Thyroid gland (tissue), 4 donors: ENCODE results near the gene PTDSS2. TPM values are rescaled to one million over a fixed set of nuclear protein-coding genes. Genes with fewer than 3 reads are reported as not detected.
A peak's percentile ranks its signal among the peaks of the same experiment; 100 is the strongest.

Experiments used
- DNase-seq, 2 donors: peaks; one replicate each; pipeline ENCODE4 v3.0.0-alpha.2; 2019
- H3K27ac ChIP-seq, 3 donors: fragments of 200-600 bp; sonication (generic); 1 replicate in 2 of 3; 2 replicates in 1 of 3; pipeline ENCODE4 v1.5.1; 2016 to 2019; ENCODE audit warnings: mild to moderate bottlenecking in 1 of 3, moderate library complexity in 1 of 3
- H3K27me3 ChIP-seq: fragments of 200-600 bp; sonication (generic); one replicate; pipeline ENCODE4 v1.5.1; 2019
- H3K36me3 ChIP-seq, 2 donors: fragments of 200-600 bp; sonication (generic); one replicate each; pipeline ENCODE4 v1.5.1; 2016 to 2019
- H3K4me1 ChIP-seq, 2 donors: fragments of 200-600 bp; sonication (generic); one replicate each; pipeline ENCODE4 v1.5.1; 2017 to 2019
- H3K4me3 ChIP-seq, 3 donors: fragments of 200-600 bp; sonication (generic); replicated peaks in 1 of 3; 1 replicate in 2 of 3; 2 replicates in 1 of 3; pipeline ENCODE4 v1.5.1; 2016; ENCODE audit warnings: mild to moderate bottlenecking in 1 of 3
- H3K9me3 ChIP-seq: fragments of 200-600 bp; sonication (generic); one replicate; pipeline ENCODE4 v1.5.1; 2017
- CTCF ChIP-seq, 6 experiments: fragments of 200-600 bp in 3 of 6; fragments of 450-650 bp in 3 of 6; sonication (generic) in 3 of 6; IDR thresholded peaks; one replicate each; pipeline ENCODE4 v1.5.1; 2016 to 2019; ENCODE audit warnings: antibody characterized with exemption in 6 of 6, mild to moderate bottlenecking in 2 of 6, inconsistent platforms in 1 of 6, moderate library complexity in 1 of 6
- POLR2A ChIP-seq, 2 donors: fragments of 450-650 bp; IDR thresholded peaks; one replicate each; pipeline ENCODE4 v1.6.1; 2017; ENCODE audit warnings: antibody characterized with exemption in 2 of 2, mild to moderate bottlenecking in 2 of 2, moderate library complexity in 1 of 2
- WGBS, 2 donors: methylation state at CpG; one replicate each; pipeline ENCODE4 v1.1.5; 2017; 5-methylcytosine and 5-hydroxymethylcytosine counted together
- intact Hi-C: fragments of 100-400 bp; cut with DNase I; formaldehyde crosslinking; loops from one replicate; pipeline ENCODE4 v1.15.1; 2023
- total RNA-seq, 4 donors: library from RNA; depleted of rRNA; stranded (reverse); fragments of >200 nt; gene quantifications; one replicate each; pipeline ENCODE4 v1.2.3, GENCODE V29; 2016

PTDSS2 gene
- total RNA-seq, 4 donors from 2014 or later = 40.8 to 69.9 (median 41.7) TPM

GRCh38 chr11:416051-416756 is 33.9 kb upstream of the PTDSS2 start:
- H3K4me1 ChIP-seq = peaks cover 18 to 29% of the 10 kb centered on the region in 2 donors
- H3K27me3 ChIP-seq = no peaks in the 10 kb centered on the region
- peak overlapping the region; percentile 30 to 72 (median 31) for H3K4me3 ChIP-seq
- intact Hi-C loops = no loop called here
- peak overlapping the region; percentile 35 to 67 (median 61) for H3K27ac ChIP-seq
- no peaks in the 10 kb centered on the region for H3K36me3 ChIP-seq
- WGBS, 2 donors = 10 to 14% methylated on average over 6 to 24 of the region's 45 CpGs
- TF ChIP-seq CTCF (IDR thresholded peaks at IDR 0.05) (no peak), POLR2A (IDR thresholded peaks at IDR 0.05) (no peak)
- no peaks in the 10 kb centered on the region for H3K9me3 ChIP-seq
- DNase-seq = no peak

- intact Hi-C loops = no loop called here
- H3K4me3 ChIP-seq = peak overlapping the region; percentile 30 to 72 (median 31)
- no peaks in the 10 kb centered on the region for H3K36me3 ChIP-seq
- 0 to 5% methylated on average over 11 to 12 of the region's 97 CpGs for WGBS, 2 donors
- peaks cover 18 to 29% of the 10 kb centered on the region in 2 donors for H3K4me1 ChIP-seq
- no peaks in the 10 kb centered on the region for H3K9me3 ChIP-seq
- no peak for TF ChIP-seq CTCF (IDR thresholded peaks at IDR 0.05)
- peak in 1 of 2 donors; percentile 22 for TF ChIP-seq POLR2A (IDR thresholded peaks at IDR 0.05)
- H3K27ac ChIP-seq = peak overlapping the region; percentile 35 to 67 (median 61)
- no peaks in the 10 kb centered on the region for H3K27me3 ChIP-seq
- DNase-seq = peak; percentile 70 to 80
Measured at GRCh38 chr11:416757-417621, 33.1 kb upstream of the PTDSS2 start.

- peak overlapping the region in 2 of 3 donors; percentile 30 to 72 for H3K4me3 ChIP-seq
- no peaks in the 10 kb centered on the region for H3K27me3 ChIP-seq
- 43 to 48% methylated on average over 14 of the region's 19 CpGs for WGBS, 2 donors
- DNase-seq = no peak
- no peaks in the 10 kb centered on the region for H3K9me3 ChIP-seq
- peaks cover 18 to 29% of the 10 kb centered on the region in 2 donors for H3K4me1 ChIP-seq
- intact Hi-C loops = no loop called here
- no peak overlapping the region for H3K27ac ChIP-seq
- no peaks in the 10 kb centered on the region for H3K36me3 ChIP-seq
- TF ChIP-seq POLR2A (IDR thresholded peaks at IDR 0.05) (no peak), CTCF (IDR thresholded peaks at IDR 0.05) (no peak)
Measured at GRCh38 chr11:417652-418342, 32.3 kb upstream of the PTDSS2 start.

GRCh38 chr11:418343-419247 is 31.5 kb upstream of the PTDSS2 start:
- Histone ChIP-seq H3K4me3 (no peak overlapping the region), H3K36me3 (no peaks in the 10 kb centered on the region), H3K4me1 (peaks cover 14 to 21% of the 10 kb centered on the region in 2 donors), H3K27me3 (no peaks in the 10 kb centered on the region), H3K27ac (no peak overlapping the region), H3K9me3 (no peaks in the 10 kb centered on the region)
- no peak for TF ChIP-seq POLR2A (IDR thresholded peaks at IDR 0.05)
- TF ChIP-seq CTCF (IDR thresholded peaks at IDR 0.05) = no peak
- DNase-seq = no peak
- intact Hi-C loops = no loop called here
- WGBS, 2 donors = 93 to 95% methylated on average over 29 of the region's 30 CpGs
